Astrocyte (in vitro differentiated cells and primary cell): ENCODE measurements around the gene WDR45B. TPM values are rescaled to one million over a fixed set of nuclear protein-coding genes. Genes with fewer than 3 reads are reported as not detected.

Source experiments
- DNase-seq: peaks from one replicate; pipeline ENCODE4 v3.0.0-alpha.2; 2010; ENCODE audit warnings: low read depth
- FAIRE-seq: peaks from 2 replicates; lab custom pipeline; 2011; peaks lifted over from hg19 to GRCh38; lab: Jason Lieb, UNC
- H2AFZ ChIP-seq: 2 replicates; pipeline ENCODE4 v1.6.0; 2012; ENCODE audit warnings: low read depth, low read length, inconsistent platforms
- H3K27ac ChIP-seq: 2 replicates; pipeline ENCODE4 v1.5.1; 2011; ENCODE audit warnings: low read depth, low read length, inconsistent platforms
- H3K27me3 ChIP-seq: 2 replicates; pipeline ENCODE4 v1.6.0; 2011; ENCODE audit warnings: low read length, inconsistent platforms; ENCODE audit not compliant: insufficient read depth
- H3K36me3 ChIP-seq: 2 replicates; pipeline ENCODE4 v1.5.1; 2011; ENCODE audit warnings: low read length, inconsistent platforms; ENCODE audit not compliant: insufficient read depth
- H3K4me1 ChIP-seq: 2 replicates; pipeline ENCODE4 v1.5.1; 2011; ENCODE audit warnings: low read length, inconsistent platforms; ENCODE audit not compliant: insufficient read depth
- H3K4me2 ChIP-seq: 2 replicates; pipeline ENCODE4 v1.6.0; 2012; ENCODE audit warnings: low read length, inconsistent platforms
- H3K4me3 ChIP-seq: 2 replicates; pipeline ENCODE4 v1.5.1; 2011; ENCODE audit warnings: low read depth, mild to moderate bottlenecking, low read length, inconsistent platforms; ENCODE audit not compliant: insufficient read depth
- H3K79me2 ChIP-seq: 2 replicates; pipeline ENCODE4 v1.6.0; 2012; ENCODE audit warnings: mild to moderate bottlenecking, low read length, inconsistent platforms; ENCODE audit not compliant: insufficient read depth
- H3K9ac ChIP-seq: 2 replicates; pipeline ENCODE4 v1.6.0; 2012; ENCODE audit warnings: mild to moderate bottlenecking, low read length, inconsistent platforms
- H3K9me3 ChIP-seq: 2 replicates; pipeline ENCODE4 v1.5.1; 2012; ENCODE audit warnings: low read depth, mild to moderate bottlenecking, low read length, inconsistent platforms; ENCODE audit not compliant: insufficient read depth
- H4K20me1 ChIP-seq: 2 replicates; pipeline ENCODE4 v1.6.0; 2012; ENCODE audit warnings: low read length, inconsistent platforms; ENCODE audit not compliant: insufficient read depth
- H3K27ac Mint-ChIP-seq: one replicate; pipeline ENCODE4 v1.8.0; 2021; ENCODE audit warnings: mild to moderate bottlenecking, mixed read lengths; ENCODE audit not compliant: unreplicated experiment
- H3K27me3 Mint-ChIP-seq: one replicate; pipeline ENCODE4 v1.8.0; 2021; ENCODE audit warnings: low read depth, mixed read lengths; ENCODE audit not compliant: unreplicated experiment
- H3K36me3 Mint-ChIP-seq: one replicate; pipeline ENCODE4 v1.8.0; 2021; ENCODE audit warnings: low read depth, mixed read lengths; ENCODE audit not compliant: unreplicated experiment
- H3K4me1 Mint-ChIP-seq: one replicate; pipeline ENCODE4 v1.8.0; 2021; ENCODE audit warnings: low read depth, mixed read lengths; ENCODE audit not compliant: unreplicated experiment
- H3K4me3 Mint-ChIP-seq: one replicate; pipeline ENCODE4 v1.8.0; 2021; ENCODE audit warnings: mild to moderate bottlenecking, moderate library complexity, mixed read lengths; ENCODE audit not compliant: unreplicated experiment
- H3K9me3 Mint-ChIP-seq: one replicate; pipeline ENCODE4 v1.8.0; 2021; ENCODE audit warnings: mild to moderate bottlenecking, mixed read lengths; ENCODE audit not compliant: unreplicated experiment
- EZH2 ChIP-seq: IDR thresholded peaks from 2 replicates; pipeline ENCODE4 v1.6.1; 2012; ENCODE audit warnings: mild to moderate bottlenecking, low read length, inconsistent platforms; ENCODE audit not compliant: insufficient read depth
- total RNA-seq: library from RNA; stranded (reverse); gene quantifications from 2 replicates; pipeline ENCODE4 v1.2.1, GENCODE V29; 2021
- TF ChIP-seq, protein P1 (sequence below): IDR thresholded peaks from 2 replicates; pipeline ENCODE4 v1.5.1; 2011; ENCODE audit warnings: low read depth, mild to moderate bottlenecking, inconsistent platforms, low read length, moderate library complexity; ENCODE audit not compliant: insufficient read depth

WDR45B gene
- total RNA-seq, 1 donor from 2014 or later: 75.4 TPM

DNA sequence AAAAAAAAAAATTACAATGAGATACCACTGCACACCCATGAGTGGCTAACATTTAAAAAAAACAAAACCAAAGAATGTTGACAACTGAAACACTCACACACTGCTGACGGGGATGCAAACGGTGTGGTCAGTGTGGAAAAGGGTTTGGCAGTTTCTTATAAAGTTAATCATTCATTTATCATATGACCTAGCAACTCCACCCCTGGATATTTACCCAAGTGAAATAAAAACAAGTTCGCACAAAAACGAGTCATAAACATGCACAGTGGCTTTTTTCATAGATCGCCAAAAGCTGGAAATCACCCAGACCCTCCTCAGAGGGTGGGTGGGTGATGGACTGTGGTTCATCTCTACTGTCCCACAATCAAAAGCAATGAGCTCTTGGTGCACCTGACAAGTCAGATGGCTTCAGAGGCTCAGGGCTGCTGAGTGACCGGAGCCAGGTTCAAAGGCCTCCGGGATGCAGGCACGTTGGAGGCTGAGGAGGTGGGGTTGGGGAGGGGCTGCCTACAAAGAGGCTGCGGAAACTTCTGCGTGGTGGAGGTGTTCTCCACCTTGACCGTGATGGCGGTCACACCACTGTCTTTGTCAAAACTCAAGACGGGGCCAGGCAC, 36.1 kb upstream of the WDR45B start:
- no peak overlapping the region for H2AFZ ChIP-seq
- H3K27me3 ChIP-seq: no peaks in the 10 kb centered on the region
- no peak overlapping the region for H3K27ac Mint-ChIP-seq
- H3K4me3 Mint-ChIP-seq: no peak overlapping the region
- peak; percentile 43 for DNase-seq
- H4K20me1 ChIP-seq: no peaks in the 10 kb centered on the region
- no peak for TF ChIP-seq EZH2
- TF ChIP-seq, protein P1, sequence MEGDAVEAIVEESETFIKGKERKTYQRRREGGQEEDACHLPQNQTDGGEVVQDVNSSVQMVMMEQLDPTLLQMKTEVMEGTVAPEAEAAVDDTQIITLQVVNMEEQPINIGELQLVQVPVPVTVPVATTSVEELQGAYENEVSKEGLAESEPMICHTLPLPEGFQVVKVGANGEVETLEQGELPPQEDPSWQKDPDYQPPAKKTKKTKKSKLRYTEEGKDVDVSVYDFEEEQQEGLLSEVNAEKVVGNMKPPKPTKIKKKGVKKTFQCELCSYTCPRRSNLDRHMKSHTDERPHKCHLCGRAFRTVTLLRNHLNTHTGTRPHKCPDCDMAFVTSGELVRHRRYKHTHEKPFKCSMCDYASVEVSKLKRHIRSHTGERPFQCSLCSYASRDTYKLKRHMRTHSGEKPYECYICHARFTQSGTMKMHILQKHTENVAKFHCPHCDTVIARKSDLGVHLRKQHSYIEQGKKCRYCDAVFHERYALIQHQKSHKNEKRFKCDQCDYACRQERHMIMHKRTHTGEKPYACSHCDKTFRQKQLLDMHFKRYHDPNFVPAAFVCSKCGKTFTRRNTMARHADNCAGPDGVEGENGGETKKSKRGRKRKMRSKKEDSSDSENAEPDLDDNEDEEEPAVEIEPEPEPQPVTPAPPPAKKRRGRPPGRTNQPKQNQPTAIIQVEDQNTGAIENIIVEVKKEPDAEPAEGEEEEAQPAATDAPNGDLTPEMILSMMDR: no peak
- H3K4me2 ChIP-seq: no peak overlapping the region
- FAIRE-seq: no peak
- no peak overlapping the region for H3K27ac ChIP-seq
- H3K4me3 ChIP-seq: no peak overlapping the region
- no peaks in the 10 kb centered on the region for H3K79me2 ChIP-seq
- H3K4me1 ChIP-seq: no peaks in the 10 kb centered on the region
- H3K27me3 Mint-ChIP-seq: no peaks in the 10 kb centered on the region
- H3K9me3 Mint-ChIP-seq: peaks cover 5% of the 10 kb centered on the region
- H3K36me3 Mint-ChIP-seq: peaks cover 10% of the 10 kb centered on the region
- no peak overlapping the region for H3K9ac ChIP-seq
- H3K9me3 ChIP-seq: no peaks in the 10 kb centered on the region
- no peaks in the 10 kb centered on the region for H3K36me3 ChIP-seq
- H3K4me1 Mint-ChIP-seq: no peaks in the 10 kb centered on the region

DNA sequence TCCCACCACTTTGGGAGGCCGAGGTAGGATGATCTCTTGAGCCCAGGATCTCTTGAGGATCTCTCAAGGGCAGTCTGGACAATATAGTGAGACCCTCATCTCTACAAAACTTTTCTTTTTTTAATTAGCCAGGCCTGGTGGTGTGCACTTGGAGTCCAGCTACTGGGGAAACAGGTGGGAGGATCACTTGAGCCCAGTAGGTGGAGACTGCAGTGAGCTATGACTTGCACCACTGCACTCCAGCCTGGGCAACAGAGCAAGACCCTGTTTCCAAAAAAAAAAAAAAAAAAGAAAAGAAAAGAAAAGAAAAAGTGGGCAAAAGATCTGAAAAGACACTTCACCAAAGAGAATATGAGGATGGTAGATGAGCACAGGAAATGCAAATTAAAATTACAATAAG, 35.3 kb upstream of the WDR45B start:
- Histone ChIP-seq H3K36me3 (no peaks in the 10 kb centered on the region), H3K79me2 (no peaks in the 10 kb centered on the region), H3K4me2 (no peak overlapping the region), H3K4me3 (no peak overlapping the region), H3K27ac (no peak overlapping the region), H3K9ac (no peak overlapping the region), H3K4me1 (no peaks in the 10 kb centered on the region), H3K27me3 (no peaks in the 10 kb centered on the region), H2AFZ (no peak overlapping the region), H3K9me3 (no peaks in the 10 kb centered on the region), H4K20me1 (no peaks in the 10 kb centered on the region)
- H3K36me3 Mint-ChIP-seq: peaks cover 10% of the 10 kb centered on the region
- no peak for DNase-seq
- peak overlapping the region; percentile 34 for H3K27ac Mint-ChIP-seq
- peaks cover 5% of the 10 kb centered on the region for H3K9me3 Mint-ChIP-seq
- no peaks in the 10 kb centered on the region for H3K27me3 Mint-ChIP-seq
- no peak for TF ChIP-seq EZH2
- TF ChIP-seq, protein P1: no peak
- H3K4me3 Mint-ChIP-seq: no peak overlapping the region
- FAIRE-seq: no peak
- no peaks in the 10 kb centered on the region for H3K4me1 Mint-ChIP-seq

- Histone ChIP-seq H3K79me2 (no peaks in the 10 kb centered on the region), H3K9me3 (no peaks in the 10 kb centered on the region), H3K4me3 (no peak overlapping the region), H3K4me1 (no peaks in the 10 kb centered on the region), H3K4me2 (no peak overlapping the region), H3K36me3 (no peaks in the 10 kb centered on the region), H3K27me3 (no peaks in the 10 kb centered on the region), H3K9ac (no peak overlapping the region), H3K27ac (no peak overlapping the region), H2AFZ (no peak overlapping the region), H4K20me1 (no peaks in the 10 kb centered on the region)
- H3K36me3 Mint-ChIP-seq: peaks cover 8% of the 10 kb centered on the region
- H3K9me3 Mint-ChIP-seq: peaks cover 5% of the 10 kb centered on the region
- TF ChIP-seq, protein P1: no peak
- TF ChIP-seq EZH2: no peak
- H3K27ac Mint-ChIP-seq: no peak overlapping the region
- DNase-seq (no peak), FAIRE-seq (no peak)
- H3K4me1 Mint-ChIP-seq: no peaks in the 10 kb centered on the region
- no peak overlapping the region for H3K4me3 Mint-ChIP-seq
- H3K27me3 Mint-ChIP-seq: no peaks in the 10 kb centered on the region
Measured at GRCh38 chr17:82681547-82681946, 33.3 kb upstream of the WDR45B start.
